GM18858 (cell line): Measurements from ENCODE around the gene TM9SF1.
A peak's percentile ranks its signal among the peaks of the same experiment; 100 is the strongest.

Experiments used
- ATAC-seq: cut with Tn5 transposase; IDR thresholded peaks from one replicate; pipeline ENCODE4 v1.9.1; 2021; ENCODE audit not compliant: unreplicated experiment

Gene TM9SF1

GRCh38 chr14:24156840-24157239 is 38.4 kb downstream of the TM9SF1 start:
- ATAC-seq = no peak

- no peak for ATAC-seq
These were observed 40.1 kb downstream of the TM9SF1 start for GRCh38 chr14:24155100-24155499.

GRCh38 chr14:24151404-24152080 is 43.7 kb downstream of the TM9SF1 start:
- ATAC-seq = no peak

GRCh38 chr14:24150993-24151392 is 44.2 kb downstream of the TM9SF1 start:
- no peak for ATAC-seq

- ATAC-seq = no peak
These were observed 44.7 kb downstream of the TM9SF1 start for GRCh38 chr14:24150567-24150966.

GRCh38 chr14:24150061-24150460 is 45.2 kb downstream of the TM9SF1 start:
- no peak for ATAC-seq

GRCh38 chr14:24149302-24149969 is 45.8 kb downstream of the TM9SF1 start:
- no peak for ATAC-seq

- ATAC-seq = no peak
These were observed 47.3 kb downstream of the TM9SF1 start for GRCh38 chr14:24147761-24148428.

- ATAC-seq = peak; percentile 67
These were observed 48.1 kb downstream of the TM9SF1 start, which contains the start of gene RNF31 for GRCh38 chr14:24146978-24147760. Gene RNF31 (plus strand): TSS chr14:24147498. CDS start chr14:24147699, 201 bp downstream.

- peak; percentile 53 for ATAC-seq
These were observed 48.7 kb downstream of the TM9SF1 start, which contains the start of gene PSME2 for GRCh38 chr14:24146453-24146977. Gene PSME2 (minus strand): TSS chr14:24146610. CDS start chr14:24146581, 29 bp downstream.

- no peak for ATAC-seq
These were observed 49.4 kb downstream of the TM9SF1 start for GRCh38 chr14:24145690-24146452.

- ATAC-seq = no peak
These were observed 50.0 kb downstream of the TM9SF1 start for GRCh38 chr14:24145219-24145618.

GRCh38 chr14:24144451-24144850 is 50.8 kb downstream of the TM9SF1 start:
- ATAC-seq = no peak

GRCh38 chr14:24143511-24143910 is 51.7 kb downstream of the TM9SF1 start:
- no peak for ATAC-seq

- ATAC-seq = peak; percentile 76
These were observed 54.0 kb downstream of the TM9SF1 start, which contains the start of gene EMC9 for GRCh38 chr14:24141097-24141880. Gene EMC9 (minus strand): TSS chr14:24141591. CDS start chr14:24141304, 287 bp downstream.

- no peak for ATAC-seq
These were observed 55.8 kb downstream of the TM9SF1 start for GRCh38 chr14:24139272-24139934.
